ENCODE results near the gene FAT1.

Gene FAT1

GRCh38 chr4:186749611-186750281, 26.1 kb upstream of the FAT1 start:
- no peak for DNase-seq (ENCODE audit: low spot score)

- no peak for DNase-seq (ENCODE audit: low spot score)
Observed at GRCh38 chr4:186746581-186746980, 22.9 kb upstream of the FAT1 start.

- no peak for DNase-seq (ENCODE audit: low spot score)
Observed at GRCh38 chr4:186743261-186743660, 19.6 kb upstream of the FAT1 start.

GRCh38 chr4:186740822-186741221, 17.2 kb upstream of the FAT1 start:
- DNase-seq (ENCODE audit: low spot score), result no peak

- DNase-seq (ENCODE audit: low spot score), result no peak
Observed at GRCh38 chr4:186739802-186740434, 16.3 kb upstream of the FAT1 start.

GRCh38 chr4:186739317-186739716, 15.7 kb upstream of the FAT1 start:
- DNase-seq (ENCODE audit: low spot score), result no peak

- DNase-seq (ENCODE audit: low spot score), result no peak
Observed at GRCh38 chr4:186738421-186738820, 14.8 kb upstream of the FAT1 start.

GRCh38 chr4:186737427-186737826, 13.8 kb upstream of the FAT1 start:
- no peak for DNase-seq (ENCODE audit: low spot score)

GRCh38 chr4:186736466-186736865, 12.8 kb upstream of the FAT1 start:
- DNase-seq (ENCODE audit: low spot score), result no peak

GRCh38 chr4:186734251-186734650, 10.6 kb upstream of the FAT1 start:
- no peak for DNase-seq (ENCODE audit: low spot score)

GRCh38 chr4:186733778-186734177, 10.1 kb upstream of the FAT1 start:
- DNase-seq (ENCODE audit: low spot score), result no peak

GRCh38 chr4:186730621-186731020, 7.0 kb upstream of the FAT1 start:
- DNase-seq (ENCODE audit: low spot score), result no peak

GRCh38 chr4:186729856-186730255, 6.2 kb upstream of the FAT1 start:
- DNase-seq (ENCODE audit: low spot score), result no peak

- no peak for DNase-seq (ENCODE audit: low spot score)
Observed at GRCh38 chr4:186728631-186729271, 5.1 kb upstream of the FAT1 start.

- no peak for DNase-seq (ENCODE audit: low spot score)
Observed at GRCh38 chr4:186727977-186728519, 4.4 kb upstream of the FAT1 start.

- no peak for DNase-seq (ENCODE audit: low spot score)
Observed at GRCh38 chr4:186727169-186727976, 3.7 kb upstream of the FAT1 start.

- no peak for DNase-seq (ENCODE audit: low spot score)
Observed at GRCh38 chr4:186726426-186727168, 2.9 kb upstream of the FAT1 start.

GRCh38 chr4:186725469-186726425, 2.1 kb upstream of the FAT1 start:
- DNase-seq (ENCODE audit: low spot score), result no peak

GRCh38 chr4:186724864-186725468, 1.3 kb upstream of the FAT1 start:
- no peak for DNase-seq (ENCODE audit: low spot score)

Data from germinal center (tissue), 1 donor.